ENCODE results near the gene CAMK1D.

GRCh38 chr10:12445701-12446334 lies 96.5 kb downstream of the CAMK1D start:
- TF ChIP-seq CTCF (IDR thresholded peaks at IDR 0.05; ENCODE audit: low read length), result no peak
- TF ChIP-seq EZH2 (optimal IDR thresholded peaks at IDR 0.05; ENCODE audit: low read depth, low read length), result no peak
- TF ChIP-seq EZH2phosphoT487 (IDR thresholded peaks at IDR 0.05; ENCODE audit: low read length), result no peak
